ENCODE results near the gene ZNF784.

Gene ZNF784

GRCh38 chr19:55643003-55643886 lies 18.9 kb upstream of the ZNF784 start, which contains the start of gene ZNF581:
TSS of gene ZNF581 (plus strand) at chr19:55643649. CDS start at chr19:55644572, 923 bp downstream.
- peak in 13 of 14 donors; percentile 18 to 78 (median 56) for DNase-seq

- DNase-seq: peak in 2 of 14 donors; percentile 26 to 30
These were observed 18.0 kb upstream of the ZNF784 start for GRCh38 chr19:55642153-55643002.

GRCh38 chr19:55641426-55642152 lies 17.2 kb upstream of the ZNF784 start:
- peak in 2 of 14 donors; percentile 52 to 65 for DNase-seq

- DNase-seq: peak in 13 of 14 donors; percentile 49 to 89 (median 71)
These were observed 16.4 kb upstream of the ZNF784 start, which contains the start of gene ZNF580 for GRCh38 chr19:55640577-55641425. TSS of gene ZNF580 (plus strand) at chr19:55641002. CDS start at chr19:55642509, 1,507 bp downstream.

DNA sequence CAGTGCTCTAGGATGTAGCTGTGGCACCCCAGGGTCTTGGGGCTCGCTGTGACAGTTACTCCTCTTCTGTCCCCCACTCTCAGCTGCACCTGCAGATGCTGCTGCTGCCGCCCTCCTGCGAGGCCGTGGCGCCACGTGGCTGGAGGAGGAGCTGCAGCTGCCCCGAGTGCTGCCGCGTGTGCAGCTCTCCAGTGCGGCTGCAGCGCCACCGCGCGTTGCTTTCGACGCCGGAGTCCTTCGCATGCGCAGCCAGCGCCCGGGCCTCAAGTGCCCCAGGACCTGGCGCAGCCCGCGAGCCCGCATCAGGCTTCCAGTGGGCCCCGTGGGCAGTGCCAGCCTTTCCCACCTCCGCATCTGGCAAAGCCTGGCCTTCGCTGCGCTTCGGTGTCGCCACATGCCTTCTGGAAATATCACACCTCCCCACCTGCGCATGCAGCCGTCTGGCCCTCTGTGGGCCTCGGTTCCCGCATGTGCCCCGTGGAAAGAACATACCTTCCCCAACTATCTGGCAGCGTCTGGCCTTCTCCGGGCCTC lies 15.7 kb upstream of the ZNF784 start:
- peak in 10 of 14 donors; percentile 19 to 62 (median 50) for DNase-seq

DNA sequence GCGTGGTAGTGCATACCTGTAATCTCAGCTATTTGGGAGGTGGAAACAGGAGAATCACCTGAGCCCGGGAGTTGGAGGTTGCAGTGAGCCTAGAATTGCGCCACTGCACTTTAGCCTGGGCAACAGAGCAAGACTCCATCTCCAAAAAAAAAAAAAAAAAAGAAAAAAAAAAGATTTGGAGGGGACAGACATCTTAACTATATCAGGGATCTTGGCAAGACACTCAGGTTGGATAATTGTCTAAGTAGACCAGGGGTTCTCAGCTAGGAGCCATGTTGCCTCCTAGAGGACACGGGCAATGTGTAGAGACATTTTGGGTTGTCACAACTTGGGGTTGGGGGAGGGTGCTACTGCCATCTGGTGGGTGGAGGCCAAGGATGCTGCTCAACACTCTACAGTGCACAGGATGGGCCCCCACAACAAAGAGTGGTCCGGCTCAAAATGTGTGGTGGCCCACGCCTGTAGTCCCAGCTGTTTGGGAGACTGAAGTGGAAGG lies 14.5 kb upstream of the ZNF784 start:
- DNase-seq: no peak

GRCh38 chr19:55637534-55637933 lies 13.2 kb upstream of the ZNF784 start:
- DNase-seq: no peak

DNA sequence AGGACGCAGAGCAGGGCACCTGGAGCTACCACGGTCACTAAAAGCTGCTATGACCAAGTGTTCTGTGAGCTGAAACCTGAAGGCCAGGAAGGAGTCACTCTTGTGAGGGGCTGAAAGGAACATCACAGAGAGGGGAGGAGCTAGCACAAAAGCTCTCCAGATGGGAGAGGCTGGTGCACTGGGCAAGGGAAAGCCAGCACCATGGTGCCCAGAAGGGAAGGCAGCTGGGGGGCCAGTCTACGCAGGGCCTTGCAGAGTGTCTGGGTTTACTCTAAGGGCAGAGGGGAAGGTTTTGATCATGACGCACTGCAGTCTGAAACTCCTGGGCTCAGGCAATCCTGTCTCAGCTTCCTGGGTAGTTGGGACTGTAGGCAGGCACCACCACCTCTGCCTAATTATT lies 12.4 kb upstream of the ZNF784 start:
- no peak for DNase-seq

DNA sequence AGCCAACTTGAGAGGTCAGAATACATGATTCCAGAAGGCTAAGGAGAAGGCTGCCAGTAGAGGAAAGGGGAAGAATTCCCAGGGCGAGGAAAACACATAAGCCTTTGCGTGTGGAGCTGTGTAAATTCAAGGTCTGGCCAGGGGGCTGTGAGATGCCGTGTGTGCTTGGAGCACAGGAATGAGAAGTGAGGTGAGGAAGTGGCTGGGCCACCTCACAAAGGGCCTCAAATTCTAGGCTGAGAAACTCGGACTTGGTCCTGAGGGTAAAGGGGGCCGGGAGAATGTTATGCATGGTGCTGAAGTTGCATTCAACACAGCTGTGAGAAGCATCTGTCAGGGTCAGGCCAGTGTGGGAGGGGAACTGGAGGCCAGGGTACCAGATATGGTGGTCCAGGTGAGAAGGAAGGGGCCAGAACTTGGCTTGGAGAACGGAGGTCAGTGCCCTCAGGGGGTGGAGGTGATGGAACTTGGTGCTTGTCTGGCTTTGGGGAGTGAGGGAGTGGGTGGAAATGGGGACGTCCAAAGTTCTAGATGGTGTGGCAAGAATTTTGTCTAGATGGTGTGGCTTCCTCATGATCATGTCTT lies 11.6 kb upstream of the ZNF784 start:
- no peak for DNase-seq

DNA sequence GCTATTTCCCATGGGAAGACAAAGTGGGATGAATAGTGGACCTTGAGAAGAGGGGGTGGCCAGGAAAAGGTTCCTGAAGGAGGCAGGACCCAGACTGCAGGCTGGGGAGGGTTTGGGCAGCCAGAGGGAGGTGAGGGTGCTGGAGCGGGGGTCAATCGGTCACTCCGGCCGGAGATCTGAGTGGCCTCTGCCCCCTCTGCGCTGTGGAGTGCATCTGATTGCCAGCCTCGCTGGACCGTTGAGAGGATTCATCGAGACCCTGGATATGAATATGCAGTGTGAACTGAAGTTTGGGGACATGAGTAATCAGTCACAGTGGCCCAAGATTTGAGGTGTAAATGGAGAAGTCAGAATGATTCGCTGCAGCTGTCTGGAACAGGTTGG lies 11.0 kb upstream of the ZNF784 start:
- DNase-seq: no peak

- DNase-seq: no peak
These were observed 9.5 kb upstream of the ZNF784 start for GRCh38 chr19:55633861-55634260.

DNA sequence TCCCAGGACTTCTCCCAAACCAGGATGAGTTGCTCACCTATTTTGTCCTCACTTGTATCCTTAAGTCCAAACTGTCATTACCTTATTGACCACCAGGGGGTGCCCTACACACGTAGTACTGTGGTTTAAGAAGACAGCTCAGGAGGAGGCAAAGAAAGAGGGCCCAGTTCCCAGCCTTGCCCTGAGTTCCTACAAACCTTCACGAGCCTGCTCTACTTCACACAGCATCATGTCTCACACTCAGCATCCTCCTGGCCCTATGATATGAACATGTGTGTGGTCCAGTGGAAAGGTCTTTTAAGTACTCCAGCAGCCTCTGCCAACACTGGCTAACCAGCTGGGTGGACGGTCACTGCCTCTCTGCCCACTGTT lies 8.1 kb upstream of the ZNF784 start:
- peak in 13 of 14 donors; percentile 5 to 80 (median 66) for DNase-seq

GRCh38 chr19:55626350-55626749 lies 2.0 kb upstream of the ZNF784 start:
- no peak for DNase-seq

DNA sequence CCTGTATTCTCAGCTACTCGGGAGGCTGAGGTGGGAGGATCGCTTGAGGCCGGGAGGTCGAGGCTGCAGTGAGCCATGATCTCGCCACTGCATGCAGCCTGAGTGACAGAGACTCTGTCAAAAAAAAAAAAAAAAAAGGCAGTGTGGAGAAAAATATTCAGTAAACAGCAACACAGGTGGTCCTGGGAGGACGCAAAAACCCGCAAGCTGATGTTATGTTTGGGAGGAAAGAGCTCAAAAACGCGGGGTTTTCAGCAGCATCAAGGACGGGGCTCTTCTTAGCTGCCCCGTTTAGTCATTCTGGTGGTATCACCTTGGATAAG lies 599 bp upstream of the ZNF784 start:
- DNase-seq: no peak

DNA sequence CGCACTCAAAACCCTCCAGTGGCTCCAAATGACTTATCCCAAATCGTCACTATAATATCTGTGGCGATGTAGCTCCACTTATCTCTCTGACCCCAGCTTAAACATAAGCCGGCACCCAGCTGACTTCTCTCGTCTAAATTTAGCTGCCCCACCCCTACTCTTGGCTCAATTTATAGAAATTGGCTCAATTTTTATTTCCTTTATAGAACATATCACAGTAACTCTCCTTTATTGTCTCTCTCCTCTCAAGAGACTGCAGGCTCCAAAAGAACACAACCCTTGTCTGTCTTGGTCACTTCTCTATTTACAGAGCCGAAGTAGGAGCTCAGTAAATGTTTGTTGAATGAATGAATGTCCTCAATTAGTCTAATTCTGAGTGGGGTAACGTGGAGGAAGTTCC lies 805 bp downstream of the ZNF784 start:
- DNase-seq: no peak

DNA sequence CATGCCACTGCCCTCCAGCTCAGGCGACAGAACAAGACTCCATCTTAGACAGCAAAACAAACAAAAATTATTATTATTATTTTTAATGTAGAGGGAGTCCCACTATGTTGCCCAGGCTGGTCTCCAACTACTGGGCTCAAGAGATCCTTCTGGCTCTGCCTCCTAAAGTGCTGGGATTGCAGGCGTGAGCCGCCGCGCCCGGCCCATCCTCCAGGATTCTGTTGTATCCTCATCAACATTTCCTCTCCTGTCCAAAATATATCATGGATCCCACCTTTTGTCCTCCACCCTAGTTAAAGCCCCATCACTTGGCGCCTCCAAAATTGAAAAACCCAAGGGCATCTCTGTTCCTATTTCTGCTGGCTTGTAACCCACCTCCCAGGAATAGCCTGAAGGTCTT lies 1.2 kb downstream of the ZNF784 start:
- no peak for DNase-seq

DNA sequence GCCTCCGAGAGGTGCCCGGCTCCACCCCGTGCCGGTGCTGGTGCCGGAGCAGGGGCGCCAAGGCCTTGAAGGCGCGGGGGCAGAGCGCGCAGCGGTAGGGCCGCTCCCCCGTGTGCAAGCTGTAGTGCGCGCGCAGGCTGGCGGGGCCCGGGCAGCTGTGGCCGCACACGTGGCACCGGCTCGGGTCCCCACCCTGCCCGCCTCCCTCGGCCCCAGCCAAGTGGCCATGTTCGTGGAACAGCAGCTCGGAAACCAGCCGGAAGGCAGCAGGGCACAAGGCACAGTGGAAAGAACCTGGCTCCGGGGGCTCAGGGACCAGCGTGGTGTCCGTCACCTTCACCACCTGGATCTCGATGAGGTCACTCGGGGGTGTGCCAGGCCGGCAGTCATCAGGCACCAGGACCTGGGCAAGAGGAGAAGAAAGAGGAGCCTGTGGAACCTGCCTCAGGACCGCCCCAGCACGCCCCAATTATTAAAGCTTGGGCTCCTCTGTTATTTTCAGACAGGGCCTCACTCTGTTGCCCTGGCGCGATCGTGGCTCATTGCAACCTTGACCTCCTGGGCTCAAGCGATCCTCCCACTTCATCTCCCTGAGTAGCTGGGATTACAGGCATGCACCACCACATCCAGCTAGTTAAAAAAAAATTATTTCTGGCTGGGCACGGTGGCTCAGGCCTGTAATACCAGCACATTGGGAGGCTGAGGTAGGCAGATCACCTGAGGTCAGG lies 2.0 kb downstream of the ZNF784 start:
- peak in 1 of 14 donors; percentile 9 for DNase-seq

- DNase-seq: no peak
These were observed 2.6 kb downstream of the ZNF784 start for GRCh38 chr19:55621673-55622231.

GRCh38 chr19:55621205-55621672 lies 3.1 kb downstream of the ZNF784 start:
- peak in 1 of 14 donors; percentile 42 for DNase-seq

Measured in C1 segment of cervical spinal cord (tissue), 14 donors.